Right forelimb (tissue), 1 donor: ENCODE data around the gene BPHL.
"Not testable (repeated sequence)": the region's sequence is repeated elsewhere in the genome, so short reads cannot be mapped to it uniquely, and the experiment has no call there.

Source experiments
- DNase-seq: peaks from one replicate; pipeline ENCODE4 v3.0.0-alpha.2; 2018

Gene BPHL

DNA sequence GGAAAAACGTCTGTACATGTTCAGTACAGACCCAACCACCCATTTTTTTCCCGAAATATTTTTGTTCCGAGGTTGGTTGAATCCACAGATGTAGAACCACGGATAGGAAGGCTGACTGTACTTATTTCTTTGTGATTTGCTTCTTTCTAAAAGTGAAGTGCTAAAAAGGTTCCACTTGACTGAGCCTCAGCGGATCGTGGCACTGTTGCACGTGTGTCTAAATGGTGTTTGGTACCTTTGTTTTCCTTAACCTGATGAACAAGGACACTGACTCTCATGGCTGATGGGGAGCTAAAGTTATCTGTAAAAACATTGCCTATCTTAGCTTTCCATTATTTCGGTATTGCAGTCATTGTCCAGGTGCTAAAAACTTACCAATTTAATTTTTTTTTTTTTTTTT is 6.2 kb downstream of the BPHL start:
- DNase-seq, result no peak

DNA sequence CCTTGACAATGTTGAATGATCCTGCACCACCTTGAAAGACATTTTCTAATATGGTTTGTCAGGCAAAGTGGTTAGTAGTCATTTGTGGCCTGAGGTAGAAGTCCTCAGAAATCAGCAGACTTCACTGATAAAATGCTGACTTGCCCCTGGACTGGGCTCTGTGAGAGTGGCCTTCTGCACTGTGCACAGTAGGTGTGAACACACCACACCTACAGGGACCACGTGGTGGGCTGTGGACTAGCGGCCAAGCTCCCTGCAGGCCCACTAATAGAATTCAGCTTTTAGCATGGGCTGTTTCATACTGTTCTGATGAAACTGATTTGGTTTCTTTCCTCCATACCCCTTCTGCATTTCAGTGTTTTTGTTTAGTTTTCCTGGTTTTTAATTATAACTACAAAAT is 7.3 kb downstream of the BPHL start:
- no peak for DNase-seq

DNA sequence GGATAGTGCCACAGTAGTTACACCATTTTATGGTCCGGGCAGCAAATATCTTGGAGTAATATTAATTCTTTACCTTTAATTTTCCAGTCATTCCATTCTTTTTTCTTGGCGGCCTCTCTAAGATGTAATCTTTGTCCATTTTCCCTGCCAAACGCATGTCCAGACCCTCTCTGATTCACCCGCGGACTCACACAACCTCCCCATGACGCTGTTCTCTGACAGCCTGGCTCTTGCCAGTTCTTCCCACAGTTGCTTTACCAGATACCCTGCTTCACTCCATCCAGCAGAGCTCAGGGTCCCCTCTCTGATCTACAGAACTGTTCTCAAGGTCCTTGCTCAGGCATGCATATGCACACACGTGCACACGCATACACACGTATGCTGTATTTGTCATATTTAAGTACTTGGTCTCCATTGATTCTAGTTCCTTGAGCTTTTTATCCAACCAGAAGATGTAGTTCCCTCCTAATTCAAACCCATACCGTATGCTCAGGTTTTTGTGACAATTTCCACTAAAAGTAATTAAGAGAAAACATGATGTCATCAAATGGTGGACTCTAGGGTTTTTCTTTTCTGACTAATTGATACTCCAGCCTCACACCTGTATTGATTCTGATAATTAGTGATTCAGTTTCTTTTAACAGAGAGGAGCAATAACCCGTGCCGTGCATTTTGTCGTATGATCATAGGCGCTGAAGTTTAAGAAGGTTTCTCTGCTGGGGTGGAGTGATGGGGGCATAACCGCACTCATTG is 10.0 kb downstream of the BPHL start:
- no peak for DNase-seq

DNA sequence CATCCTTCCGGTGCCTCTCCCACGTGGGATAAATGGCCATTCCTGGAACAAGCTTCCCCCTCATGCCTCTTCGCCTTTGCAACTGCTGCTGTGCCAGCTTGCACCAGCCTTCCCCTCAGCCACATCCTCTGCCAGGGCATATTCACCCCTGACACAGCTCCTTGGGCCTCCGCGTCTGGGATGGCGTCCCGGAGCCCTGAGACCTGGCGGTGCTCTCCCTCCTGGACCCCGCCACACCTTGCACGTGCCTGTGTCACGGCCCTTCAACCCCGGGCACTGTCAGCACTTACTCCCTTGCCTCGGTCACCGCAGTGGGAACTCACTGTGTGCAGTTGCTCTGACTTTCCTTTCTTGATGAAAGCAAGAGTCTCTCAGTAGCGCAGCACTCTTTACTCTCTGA is 13.2 kb downstream of the BPHL start:
- no peak for DNase-seq

DNA sequence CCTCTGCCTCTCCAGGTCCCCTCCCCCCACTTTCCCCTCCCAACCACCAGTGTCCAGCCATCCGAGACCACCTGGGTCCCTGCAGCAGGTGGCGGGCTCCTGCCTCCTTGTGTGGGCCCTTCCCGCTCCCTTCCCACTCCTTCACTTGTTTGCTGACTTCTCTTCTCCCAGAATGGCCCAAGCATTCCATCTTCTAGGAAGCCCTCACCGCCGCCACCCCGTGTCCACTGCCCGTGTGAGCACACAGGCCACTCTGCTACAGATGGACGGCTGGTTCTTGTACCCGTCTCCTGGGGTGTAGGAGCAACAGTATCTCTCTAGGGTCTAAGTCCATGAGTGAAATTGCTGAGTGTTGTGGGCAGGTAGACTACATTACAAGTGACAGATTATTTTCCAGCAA is 15.0 kb downstream of the BPHL start:
- DNase-seq, result no peak

DNA sequence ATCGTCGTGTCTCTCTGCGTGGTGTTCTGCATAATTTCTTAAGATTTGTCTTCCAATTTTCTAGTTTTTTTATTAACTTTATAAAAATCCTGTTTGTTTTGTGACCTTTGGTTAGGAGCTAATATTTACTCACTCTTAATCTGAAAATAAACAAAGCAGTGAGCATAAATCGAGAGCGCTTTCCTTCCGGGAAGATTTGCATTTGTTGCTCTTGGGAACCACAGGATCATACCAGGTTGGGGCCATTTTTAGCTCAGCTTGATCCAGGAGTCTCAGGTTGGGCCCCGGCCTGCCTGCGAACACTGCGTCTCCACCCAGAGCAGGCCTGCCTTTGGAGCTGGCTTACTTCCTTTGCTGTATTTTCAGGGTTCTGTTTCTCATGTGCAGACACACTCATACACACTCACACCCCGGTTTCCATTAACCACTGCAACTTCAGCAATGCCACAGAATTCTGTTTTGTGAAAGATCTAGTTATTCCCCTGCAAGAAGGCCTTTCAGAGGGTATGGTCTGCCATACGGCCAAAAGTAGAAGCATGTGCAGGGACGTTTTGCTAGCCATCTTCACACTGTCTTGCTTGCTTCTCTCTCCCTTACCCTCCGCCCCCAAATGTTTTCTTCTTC is 17.3 kb downstream of the BPHL start:
- DNase-seq, result no peak

DNA sequence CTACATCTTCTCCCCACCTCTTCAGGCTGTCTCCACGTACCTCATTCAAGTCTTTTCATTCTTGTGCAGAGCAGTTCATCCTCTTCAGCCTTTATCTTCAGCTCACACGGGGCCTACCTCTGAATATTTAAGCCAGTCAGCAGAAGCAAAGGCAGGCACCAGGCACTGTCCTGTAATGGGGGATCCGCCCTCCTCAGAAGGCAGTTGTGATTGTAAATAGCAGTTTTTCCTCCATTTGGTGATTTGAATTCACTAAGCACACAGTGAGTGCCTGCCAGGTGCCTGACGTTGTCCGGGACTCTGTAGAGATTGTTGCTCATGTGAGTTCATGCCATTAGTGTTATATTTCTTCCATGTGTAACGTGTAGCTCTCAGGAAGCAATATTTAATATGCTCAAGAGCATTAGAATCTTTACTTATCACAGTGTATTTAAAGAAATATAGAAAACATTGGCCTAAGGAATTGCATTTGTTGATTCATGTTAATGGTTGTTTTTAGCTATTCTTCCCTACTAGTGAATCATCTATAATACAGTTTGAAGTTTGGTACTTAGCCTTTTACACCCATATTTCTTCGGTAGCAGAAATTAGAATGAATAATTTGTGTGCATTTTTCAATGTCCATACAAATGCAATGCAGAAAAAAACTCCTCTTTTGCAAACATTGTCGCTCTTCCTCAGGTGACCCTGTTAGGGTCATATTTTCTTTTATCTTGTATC is 17.9 kb downstream of the BPHL start:
- DNase-seq, result no peak

DNA sequence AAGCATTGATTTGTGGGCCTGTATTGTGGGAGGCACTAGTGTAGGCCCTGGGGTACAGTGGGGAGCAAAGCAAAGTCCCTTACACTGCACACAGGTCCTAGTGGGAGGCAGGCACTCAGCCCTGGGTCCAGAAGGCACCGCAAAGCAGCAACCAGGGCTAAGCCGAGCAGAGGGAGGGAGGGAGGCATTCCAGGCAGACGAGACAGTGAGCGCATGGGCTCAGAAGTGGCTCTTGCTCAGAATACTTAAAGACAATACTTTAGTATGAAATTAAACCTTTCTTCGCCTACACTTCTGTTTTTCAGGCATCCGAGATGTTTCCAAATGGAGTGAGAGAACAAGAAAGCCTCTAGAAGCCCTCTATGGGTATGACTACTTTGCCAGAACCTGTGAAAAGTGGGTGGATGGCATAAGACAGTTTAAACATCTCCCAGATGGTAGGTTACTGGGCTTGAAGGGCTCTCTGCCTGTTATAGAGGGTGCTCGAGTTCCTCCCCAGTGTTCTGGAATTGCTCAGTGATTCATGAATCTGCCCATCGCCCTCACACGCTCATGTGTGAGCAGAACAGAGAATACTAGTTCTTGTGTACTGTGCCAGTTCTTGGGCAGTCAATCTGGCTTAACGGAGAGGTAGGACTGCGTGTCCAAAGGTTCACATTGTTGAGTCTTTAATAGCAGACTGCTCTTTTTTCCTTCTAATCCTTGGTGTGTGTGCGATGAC is 18.7 kb downstream of the BPHL start:
- no peak for DNase-seq

DNA sequence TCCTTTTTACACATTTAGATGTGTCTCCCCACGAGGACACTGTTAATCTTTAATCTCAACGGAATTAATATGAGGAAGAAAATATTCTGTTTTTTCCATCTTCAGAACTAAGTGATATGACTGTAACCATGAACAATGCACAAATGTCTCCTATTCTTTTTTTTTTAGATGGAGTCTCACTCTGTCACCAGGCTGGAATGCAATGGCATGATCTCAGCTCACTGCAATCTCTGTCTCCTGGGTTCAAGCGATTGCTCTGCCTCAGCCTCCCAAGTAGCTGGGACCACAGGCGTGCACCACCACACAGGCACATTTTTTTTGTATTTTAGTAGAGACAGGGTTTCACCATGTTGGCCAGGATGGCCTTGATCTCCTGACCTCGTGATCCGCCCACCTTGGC is 19.4 kb downstream of the BPHL start:
- not testable (repeated sequence) for DNase-seq

DNA sequence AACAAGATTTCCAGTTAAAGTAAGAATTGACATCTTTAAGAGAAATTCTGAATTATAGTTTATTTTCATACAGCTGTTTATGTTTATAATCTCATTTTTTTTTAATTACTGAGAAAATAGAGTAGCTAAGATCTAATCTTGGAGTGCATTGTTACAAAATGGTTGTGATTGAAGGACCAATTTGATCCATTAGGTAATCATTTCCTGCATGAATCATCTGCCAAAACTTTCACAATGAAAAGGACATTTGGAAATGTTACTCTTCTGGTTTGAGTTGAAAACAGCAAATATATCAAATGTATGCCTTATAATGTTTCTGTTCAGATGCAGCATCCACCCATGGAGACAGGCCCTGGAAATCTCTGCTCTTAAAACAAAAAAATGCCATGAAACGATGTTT is 19.8 kb downstream of the BPHL start:
- DNase-seq, result no peak

DNA sequence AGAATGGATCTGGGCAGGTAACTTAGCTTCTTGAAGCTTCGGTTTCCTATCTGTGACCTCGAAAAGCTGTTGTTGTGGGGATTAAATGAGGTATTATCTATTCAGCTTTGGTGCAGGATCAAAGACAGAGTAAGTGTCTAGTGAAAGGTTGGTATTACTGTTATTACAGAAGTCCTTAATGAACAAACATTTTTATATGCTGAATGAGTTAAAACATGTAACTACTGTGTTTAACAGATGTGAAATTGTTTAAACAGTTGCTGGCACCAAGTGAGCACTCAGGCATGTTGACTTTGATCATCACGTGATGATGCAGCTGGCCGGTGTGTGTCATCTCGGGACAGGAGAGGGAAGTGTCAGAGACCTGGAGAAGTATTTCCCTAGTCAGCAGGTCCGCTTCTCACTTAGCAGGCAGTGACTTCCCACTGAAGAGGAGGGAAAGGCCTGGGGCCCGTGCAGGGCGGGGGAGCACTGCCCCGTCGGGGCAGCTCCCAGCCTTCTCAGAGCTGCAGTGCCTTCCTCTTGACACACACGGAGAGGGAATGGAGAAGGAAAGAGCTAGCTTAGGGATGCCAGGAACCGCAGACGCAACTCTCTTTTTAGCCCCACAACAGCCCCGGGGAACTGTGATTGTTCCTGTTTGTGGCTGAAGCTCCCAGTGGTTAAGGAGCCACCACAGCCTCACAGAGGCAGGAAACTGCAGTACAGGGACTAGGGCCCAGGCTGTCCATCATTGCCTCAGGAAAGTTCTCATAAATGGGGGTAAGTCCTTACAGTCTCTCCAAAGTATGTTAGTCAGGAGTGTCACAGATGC is 20.8 kb downstream of the BPHL start:
- DNase-seq, result peak; percentile 57

DNA sequence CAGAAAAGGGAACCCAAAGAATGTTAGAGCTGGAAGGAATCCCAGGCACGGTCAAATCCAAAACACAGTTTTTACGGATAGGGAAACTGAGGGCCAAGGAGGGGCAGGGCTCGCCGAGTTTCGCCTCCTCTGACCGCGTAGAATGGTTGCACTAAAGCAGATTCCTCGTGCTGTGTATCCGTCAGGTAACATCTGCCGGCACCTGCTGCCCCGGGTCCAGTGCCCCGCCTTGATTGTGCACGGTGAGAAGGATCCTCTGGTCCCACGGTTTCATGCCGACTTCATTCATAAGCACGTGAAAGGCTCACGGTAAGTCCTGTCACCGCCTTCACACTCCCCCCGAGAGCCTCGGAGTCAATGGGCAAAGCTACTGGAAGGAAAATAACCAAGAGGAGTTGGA is 21.7 kb downstream of the BPHL start:
- DNase-seq, result no peak

DNA sequence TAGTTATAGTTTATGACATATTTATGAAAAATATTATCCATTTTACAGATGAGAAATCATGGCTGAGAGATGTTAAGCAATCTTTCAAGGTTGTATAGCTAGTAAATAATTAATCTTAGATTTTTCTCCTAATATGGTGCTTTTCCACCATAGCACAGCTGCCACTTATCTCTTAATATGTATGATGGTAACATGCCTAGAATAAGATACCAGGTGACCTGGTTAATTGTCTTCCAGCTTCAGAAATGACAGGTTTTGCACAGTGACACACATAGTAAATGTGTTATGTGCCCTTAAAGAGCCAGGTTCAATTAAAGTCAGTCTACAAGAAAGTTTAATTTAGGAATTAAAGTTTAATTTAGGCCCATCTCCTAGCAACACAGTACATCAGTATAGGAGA is 24.0 kb downstream of the BPHL start:
- no peak for DNase-seq

DNA sequence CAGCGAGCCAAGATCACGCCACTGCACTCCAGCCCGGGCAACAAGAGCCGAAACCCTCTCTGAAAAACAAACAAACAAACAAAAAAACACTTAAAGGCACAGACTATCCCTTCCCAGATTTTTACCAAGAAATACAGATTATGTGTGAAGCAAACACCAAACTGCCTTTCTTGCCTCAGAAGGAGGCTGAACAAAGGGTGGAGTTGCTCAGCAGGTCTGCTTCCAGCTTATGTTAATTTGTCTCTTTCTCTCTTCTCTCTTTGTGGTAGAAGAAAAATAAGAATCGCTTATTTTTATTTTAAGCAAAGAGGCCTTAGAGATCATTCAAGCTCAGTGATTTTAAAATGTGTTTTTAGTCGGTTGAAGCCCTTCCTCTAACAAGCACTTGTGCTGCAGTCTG is 24.6 kb downstream of the BPHL start:
- DNase-seq, result no peak

DNA sequence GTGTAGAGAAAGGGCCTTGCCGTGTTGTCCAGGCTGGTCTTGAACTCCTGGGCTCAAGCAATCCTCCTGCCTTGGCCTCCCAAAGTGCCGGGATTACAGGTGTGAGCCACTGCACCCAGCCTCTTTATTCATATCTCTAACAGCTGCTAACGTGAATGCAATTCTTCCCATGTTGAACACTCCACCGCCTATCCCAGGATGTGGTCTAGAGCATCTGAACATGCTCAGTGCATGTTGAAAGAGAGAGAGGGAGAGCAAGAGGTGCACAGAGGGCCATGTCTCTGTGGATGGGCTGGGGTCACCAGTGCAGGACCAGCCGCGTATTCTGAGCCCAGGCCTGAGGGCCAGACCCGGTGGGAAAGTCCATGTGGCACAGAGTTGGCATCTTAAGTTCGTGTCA is 26.1 kb downstream of the BPHL start:
- DNase-seq, result no peak

DNA sequence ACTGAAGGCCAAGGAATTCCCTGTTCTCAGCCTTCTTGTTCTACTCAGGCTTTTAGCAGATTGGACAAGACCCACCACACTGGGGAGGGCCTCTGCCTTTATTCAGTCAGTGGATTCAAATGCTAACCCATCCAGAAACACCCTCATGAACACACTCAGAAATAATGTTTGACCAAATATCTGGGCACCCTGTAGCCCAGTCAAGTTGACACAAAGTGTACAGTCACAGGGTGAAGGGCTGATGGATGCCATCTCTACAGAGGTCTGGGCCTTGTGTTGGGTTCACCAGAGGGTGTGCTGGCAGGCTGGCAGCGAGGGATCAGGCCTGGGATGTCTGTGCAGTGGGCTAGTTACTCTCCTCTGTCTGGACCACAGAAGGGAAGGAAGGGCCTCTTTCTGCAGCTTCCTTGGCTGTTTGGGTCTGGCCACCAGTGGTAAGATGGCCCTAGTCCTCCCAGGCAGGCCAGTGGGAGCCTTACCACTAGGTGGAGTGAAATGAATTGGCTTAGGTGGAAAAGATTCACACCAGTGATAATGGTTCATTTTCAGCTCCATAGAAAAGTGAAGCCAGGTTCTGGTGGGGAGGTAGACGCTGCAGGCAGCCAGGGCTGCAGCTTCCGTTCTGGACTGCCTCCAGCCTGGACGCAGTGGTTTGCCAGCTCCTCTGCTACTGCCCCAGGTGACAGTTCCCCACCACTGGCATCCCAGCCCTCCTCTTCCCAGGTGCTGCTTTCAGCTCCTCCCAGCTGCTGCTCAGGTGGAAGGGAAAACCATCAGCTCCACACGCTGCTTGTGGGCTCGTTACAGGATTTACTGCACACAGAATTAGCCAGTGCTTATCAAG is 29.6 kb downstream of the BPHL start:
- no peak for DNase-seq

DNA sequence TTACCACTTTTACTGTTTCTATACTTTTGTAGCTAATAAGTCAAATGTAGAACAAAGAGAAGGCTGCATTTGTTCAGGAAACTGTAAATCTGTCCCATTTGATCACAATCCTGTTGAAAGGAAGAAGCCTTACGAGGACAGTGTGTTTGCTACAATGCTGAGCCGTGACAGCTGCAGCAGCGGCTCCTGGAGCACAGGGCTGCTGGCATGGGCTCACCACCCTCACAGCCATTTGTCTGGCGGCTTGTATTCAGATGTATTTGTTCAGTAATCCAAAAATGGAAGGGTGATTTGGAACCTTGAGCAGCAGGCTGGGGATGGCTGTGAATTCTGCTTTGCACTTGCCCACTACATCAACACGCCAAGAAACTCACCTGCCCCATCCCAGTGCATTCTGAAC is 33.2 kb downstream of the BPHL start:
- DNase-seq, result peak; percentile 60

DNA sequence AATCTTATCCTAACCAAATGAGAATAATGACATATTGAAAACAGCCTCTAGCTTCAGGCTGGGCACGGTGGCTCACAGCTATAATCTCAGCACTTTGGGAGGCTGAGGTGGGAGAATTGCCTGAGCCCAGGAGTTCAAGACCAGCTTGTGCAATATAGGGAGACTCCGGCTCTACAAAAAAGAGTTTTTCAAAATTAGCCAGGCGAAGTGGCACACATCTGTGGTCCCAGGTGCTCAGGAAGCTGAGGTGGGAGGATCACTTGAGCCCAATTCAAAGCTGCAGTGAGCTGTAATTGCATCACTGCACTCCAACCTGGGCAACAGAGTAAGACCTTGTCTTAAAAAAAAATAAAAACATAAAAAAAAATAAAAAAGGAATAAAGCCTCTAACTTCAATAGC is 34.2 kb downstream of the BPHL start:
- DNase-seq, result no peak

DNA sequence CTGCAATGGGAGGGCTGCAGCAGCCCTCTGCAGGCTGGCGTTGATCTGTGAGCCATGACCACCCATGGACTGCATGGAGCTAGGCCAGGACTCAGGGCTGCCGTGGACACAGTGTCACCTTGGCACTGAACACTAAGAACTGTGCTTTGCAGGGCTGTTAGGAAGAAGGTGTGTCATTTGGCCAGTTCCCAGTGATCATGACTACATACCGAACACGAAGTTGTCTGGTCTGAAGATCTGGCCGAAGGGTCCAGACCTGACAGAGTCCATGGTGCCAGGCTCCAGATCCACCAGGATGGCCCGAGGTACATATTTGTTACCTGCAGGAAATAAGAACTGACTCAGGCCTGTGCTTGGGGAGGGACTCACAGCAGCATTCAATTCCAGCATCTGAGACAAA is 36.9 kb downstream of the BPHL start:
- not testable (repeated sequence) for DNase-seq

DNA sequence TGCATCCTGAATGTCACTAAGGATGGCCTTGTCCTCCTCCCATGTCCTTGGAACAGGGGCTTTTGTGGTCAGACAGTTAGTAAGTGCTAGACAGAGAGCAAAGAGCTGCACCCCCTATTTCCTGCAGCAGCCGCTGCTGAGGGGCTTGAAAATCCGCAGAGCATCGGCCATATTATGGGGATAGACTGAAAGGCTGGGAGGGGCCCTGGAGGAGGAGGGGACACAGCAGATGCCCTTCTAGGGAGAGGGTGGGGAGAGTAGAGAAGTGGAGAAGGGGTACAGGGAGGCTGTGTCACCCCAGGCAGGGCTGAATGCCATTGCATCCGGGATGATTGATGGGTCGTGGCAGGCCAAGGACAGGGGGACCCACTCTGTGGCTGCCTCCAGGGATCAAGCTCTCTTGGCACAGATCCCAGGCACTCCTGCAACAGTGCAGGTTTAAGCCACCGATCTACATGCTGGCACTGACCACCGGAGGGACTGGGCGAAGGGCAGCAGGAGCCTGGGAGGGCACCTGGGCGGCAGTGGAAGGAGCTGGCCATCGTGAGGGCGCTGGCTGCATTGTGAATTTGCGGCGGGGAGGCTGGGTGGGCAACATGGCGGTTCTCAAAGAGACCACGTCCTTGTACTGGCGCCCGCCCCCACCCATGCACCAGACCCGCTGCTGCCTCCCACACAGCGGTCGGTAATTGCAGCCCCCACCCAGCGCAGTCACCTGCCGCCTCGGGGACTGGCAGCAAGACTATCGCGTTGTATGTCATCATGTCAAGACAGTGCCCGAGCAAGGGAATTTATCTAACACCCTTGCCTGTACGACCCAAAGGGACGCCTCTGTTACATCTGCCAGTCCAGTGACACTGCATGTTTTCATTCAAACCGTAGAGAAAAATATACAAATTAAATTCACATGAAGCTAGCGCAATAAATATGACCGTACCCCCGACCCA is 37.9 kb downstream of the BPHL start:
- peak; percentile 58 for DNase-seq
